ENCODE results near the gene PKN2. TPM values are rescaled to one million over a fixed set of nuclear protein-coding genes. Genes with fewer than 3 reads are reported as not detected.
"Not testable (repeated sequence)": the region's sequence is repeated elsewhere in the genome, so short reads cannot be mapped to it uniquely, and the experiment has no call there.

PKN2 gene
- total RNA-seq, 5 donors from 2014 or later (not counting 1 experiment from before 2014, with no cell fraction given), result 33.1 to 50.6 (median 35.9) TPM

- Histone ChIP-seq H3K4me3 (ENCODE audit: control insufficient read depth in 1 of 2, extremely low read depth in 1 of 2, low read length in 1 of 2) (no peak overlapping the region), H3K36me3 (ENCODE audit: control insufficient read depth in 2 of 2, extremely low read depth in 1 of 2, insufficient read depth in 1 of 2, low read length in 1 of 2) (peaks cover 0 to 22% of the 10 kb centered on the region in 2 donors), H3K27ac (ENCODE audit: low read length) (no peak overlapping the region), H3K27me3 (replicated peaks in 1 of 2; ENCODE audit: control insufficient read depth in 2 of 2, extremely low read depth in 1 of 2, insufficient read depth in 2 of 2, low read length in 1 of 2) (no peaks in the 10 kb centered on the region), H3K9me3 (no peaks in the 10 kb centered on the region), H3K4me1 (ENCODE audit: control insufficient read depth in 1 of 2, extremely low read depth in 1 of 2, insufficient read depth in 2 of 2, low read length in 2 of 2) (no peaks in the 10 kb centered on the region)
- Mint-ChIP-seq H3K4me1 (no peaks in the 10 kb centered on the region), H3K27ac (no peak overlapping the region), H3K4me3 (no peak overlapping the region), H3K36me3 (peaks cover 34% of the 10 kb centered on the region), H3K9me3 (no peaks in the 10 kb centered on the region), H3K27me3 (no peaks in the 10 kb centered on the region)
- ATAC-seq (replicated peaks in 1 of 4) (no peak), DNase-seq (no peak)
- POLR2A ChIA-PET, result interaction anchor here (0.5 kb wide), 2 partner anchors 60 to 1237 kb away, joined by 3 to 14 read pairs; no protein-coding TSS in a partner anchor
- CTCF ChIA-PET, result no interaction called here
Measured at GRCh38 chr1:88812366-88812765, 128.3 kb downstream of the PKN2 start.

- H3K27me3 Mint-ChIP-seq, result no peaks in the 10 kb centered on the region
- H3K27me3 ChIP-seq (replicated peaks in 1 of 2; ENCODE audit: control insufficient read depth in 2 of 2, extremely low read depth in 1 of 2, insufficient read depth in 2 of 2, low read length in 1 of 2), result no peaks in the 10 kb centered on the region
- H3K4me3 Mint-ChIP-seq, result no peak overlapping the region
- CTCF ChIA-PET, result no interaction called here
- no CpG with 5 or more reads among the region's 1 CpG for WGBS (ENCODE audit: insufficient coverage)
- ATAC-seq (replicated peaks in 1 of 4) (no peak), DNase-seq (no peak)
- H3K4me1 ChIP-seq (ENCODE audit: control insufficient read depth in 1 of 2, extremely low read depth in 1 of 2, insufficient read depth in 2 of 2, low read length in 2 of 2), result no peaks in the 10 kb centered on the region
- peaks cover 40% of the 10 kb centered on the region for H3K36me3 Mint-ChIP-seq
- H3K4me3 ChIP-seq (ENCODE audit: control insufficient read depth in 1 of 2, extremely low read depth in 1 of 2, low read length in 1 of 2), result no peak overlapping the region
- H3K9me3 Mint-ChIP-seq, result no peaks in the 10 kb centered on the region
- peaks cover 0 to 22% of the 10 kb centered on the region in 2 donors for H3K36me3 ChIP-seq (ENCODE audit: control insufficient read depth in 2 of 2, extremely low read depth in 1 of 2, insufficient read depth in 1 of 2, low read length in 1 of 2)
- POLR2A ChIA-PET, result no interaction called here
- H3K9me3 ChIP-seq, result no peaks in the 10 kb centered on the region
- no peak overlapping the region for H3K27ac ChIP-seq (ENCODE audit: low read length)
- H3K4me1 Mint-ChIP-seq, result no peaks in the 10 kb centered on the region
- H3K27ac Mint-ChIP-seq, result no peak overlapping the region
Measured at GRCh38 chr1:88813471-88813870, 129.4 kb downstream of the PKN2 start.

GRCh38 chr1:88819642-88820041 is 135.6 kb downstream of the PKN2 start:
- H3K27me3 Mint-ChIP-seq; CTCF ChIA-PET; H3K9me3 ChIP-seq; ATAC-seq (replicated peaks in 1 of 4); H3K27me3 ChIP-seq (replicated peaks in 1 of 2; ENCODE audit: control insufficient read depth in 2 of 2, extremely low read depth in 1 of 2, insufficient read depth in 2 of 2, low read length in 1 of 2); H3K27ac ChIP-seq (ENCODE audit: low read length); H3K9me3 Mint-ChIP-seq; H3K36me3 ChIP-seq (ENCODE audit: control insufficient read depth in 2 of 2, extremely low read depth in 1 of 2, insufficient read depth in 1 of 2, low read length in 1 of 2); H3K4me1 ChIP-seq (ENCODE audit: control insufficient read depth in 1 of 2, extremely low read depth in 1 of 2, insufficient read depth in 2 of 2, low read length in 2 of 2); H3K4me3 Mint-ChIP-seq; POLR2A ChIA-PET; H3K27ac Mint-ChIP-seq; H3K4me3 ChIP-seq (ENCODE audit: control insufficient read depth in 1 of 2, extremely low read depth in 1 of 2, low read length in 1 of 2); DNase-seq; H3K4me1 Mint-ChIP-seq: not testable (repeated sequence)
- no CpG with 5 or more reads among the region's 3 CpGs for WGBS (ENCODE audit: insufficient coverage)
- H3K36me3 Mint-ChIP-seq, result peaks cover 38% of the 10 kb centered on the region

GRCh38 chr1:88825721-88826120 is 141.6 kb downstream of the PKN2 start:
- Mint-ChIP-seq H3K9me3 (no peaks in the 10 kb centered on the region), H3K27me3 (no peaks in the 10 kb centered on the region), H3K36me3 (peaks cover 41% of the 10 kb centered on the region), H3K4me1 (no peaks in the 10 kb centered on the region), H3K4me3 (no peak overlapping the region), H3K27ac (no peak overlapping the region)
- Histone ChIP-seq H3K4me3 (ENCODE audit: control insufficient read depth in 1 of 2, extremely low read depth in 1 of 2, low read length in 1 of 2) (no peak overlapping the region), H3K9me3 (no peaks in the 10 kb centered on the region), H3K4me1 (ENCODE audit: control insufficient read depth in 1 of 2, extremely low read depth in 1 of 2, insufficient read depth in 2 of 2, low read length in 2 of 2) (no peaks in the 10 kb centered on the region), H3K27ac (ENCODE audit: low read length) (no peak overlapping the region), H3K27me3 (replicated peaks in 1 of 2; ENCODE audit: control insufficient read depth in 2 of 2, extremely low read depth in 1 of 2, insufficient read depth in 2 of 2, low read length in 1 of 2) (no peaks in the 10 kb centered on the region), H3K36me3 (ENCODE audit: control insufficient read depth in 2 of 2, extremely low read depth in 1 of 2, insufficient read depth in 1 of 2, low read length in 1 of 2) (peaks cover 0 to 18% of the 10 kb centered on the region in 2 donors)
- ATAC-seq (replicated peaks in 1 of 4) (no peak), DNase-seq (no peak)
- CTCF ChIA-PET, result interaction anchor here in 1 of 2 donors (0.6 kb wide), 1 partner anchor 12 kb away, joined by 4 read pairs; no protein-coding TSS in a partner anchor
- WGBS (ENCODE audit: insufficient coverage), result 94% methylated on average over 2 of the region's 2 CpGs
- POLR2A ChIA-PET, result no interaction called here

GRCh38 chr1:88847643-88848042 is 163.6 kb downstream of the PKN2 start:
- ChIA-PET CTCF (interaction anchor here in 1 of 2 donors (0.9 kb wide), 1 partner anchor 20 kb away, joined by 4 read pairs; no protein-coding TSS in a partner anchor), POLR2A (no interaction called here)
- Histone ChIP-seq H3K4me1 (ENCODE audit: control insufficient read depth in 1 of 2, extremely low read depth in 1 of 2, insufficient read depth in 2 of 2, low read length in 2 of 2) (no peaks in the 10 kb centered on the region), H3K4me3 (ENCODE audit: control insufficient read depth in 1 of 2, extremely low read depth in 1 of 2, low read length in 1 of 2) (no peak overlapping the region), H3K27me3 (replicated peaks in 1 of 2; ENCODE audit: control insufficient read depth in 2 of 2, extremely low read depth in 1 of 2, insufficient read depth in 2 of 2, low read length in 1 of 2) (no peaks in the 10 kb centered on the region), H3K27ac (ENCODE audit: low read length) (no peak overlapping the region), H3K9me3 (no peaks in the 10 kb centered on the region), H3K36me3 (ENCODE audit: control insufficient read depth in 2 of 2, extremely low read depth in 1 of 2, insufficient read depth in 1 of 2, low read length in 1 of 2) (peaks cover 0 to 24% of the 10 kb centered on the region in 2 donors)
- Mint-ChIP-seq H3K4me1 (no peaks in the 10 kb centered on the region), H3K36me3 (peaks cover 17% of the 10 kb centered on the region), H3K9me3 (no peaks in the 10 kb centered on the region), H3K27ac (no peak overlapping the region), H3K4me3 (no peak overlapping the region), H3K27me3 (no peaks in the 10 kb centered on the region)
- DNase-seq (no peak), ATAC-seq (replicated peaks in 1 of 4) (no peak)
- no CpG with 5 or more reads among the region's 1 CpG for WGBS (ENCODE audit: insufficient coverage)

DNA sequence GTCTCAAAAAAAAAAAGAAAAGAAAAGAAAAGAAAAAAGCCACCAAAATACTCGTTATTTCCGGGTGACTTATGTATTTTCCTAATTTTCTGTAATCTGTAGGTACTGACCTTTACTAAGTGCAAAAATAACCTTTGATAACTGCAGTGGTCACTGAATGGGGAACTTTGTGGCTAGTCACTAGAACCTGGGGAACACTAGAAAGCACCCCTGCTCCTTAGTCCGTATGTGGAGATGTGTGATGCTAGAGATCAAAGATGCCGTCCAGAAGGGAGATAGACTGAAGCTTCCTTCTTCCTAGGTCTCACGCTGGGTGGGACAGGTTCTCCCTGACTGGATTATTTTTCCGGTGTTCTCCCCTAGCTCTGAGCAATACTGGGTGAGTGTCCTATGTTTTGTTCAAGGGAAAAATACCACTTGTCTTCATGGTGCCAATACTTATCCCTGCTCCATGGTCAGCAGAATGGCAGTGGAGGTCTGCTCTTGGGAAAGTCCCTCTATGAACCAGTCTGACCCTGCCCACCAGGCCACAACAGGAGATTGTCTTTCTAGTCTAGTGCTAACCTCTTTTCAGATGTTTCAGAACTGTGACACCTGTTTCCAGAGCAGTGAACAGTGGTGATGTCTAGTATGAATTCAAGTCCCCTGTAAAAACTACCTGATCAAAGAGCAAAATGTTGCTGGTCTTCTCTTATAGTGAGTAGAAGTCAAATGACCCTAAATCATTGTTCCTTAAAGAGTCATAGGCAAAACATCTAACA is 167.4 kb downstream of the PKN2 start:
- H3K4me1 Mint-ChIP-seq, result no peaks in the 10 kb centered on the region
- peak overlapping the region in 1 of 2 donors; percentile 44 for H3K27ac Mint-ChIP-seq
- 92% methylated on average over 2 of the region's 6 CpGs for WGBS (ENCODE audit: insufficient coverage)
- ChIA-PET CTCF (interaction anchor here in 1 of 2 donors (0.6 kb wide), 1 partner anchor 1055 kb away, joined by 3 read pairs; no protein-coding TSS in a partner anchor), POLR2A (no interaction called here)
- H3K36me3 Mint-ChIP-seq, result peaks cover 30% of the 10 kb centered on the region
- peaks cover 0 to 48% of the 10 kb centered on the region in 2 donors for H3K36me3 ChIP-seq (ENCODE audit: control insufficient read depth in 2 of 2, extremely low read depth in 1 of 2, insufficient read depth in 1 of 2, low read length in 1 of 2)
- no peaks in the 10 kb centered on the region for H3K27me3 Mint-ChIP-seq
- H3K9me3 ChIP-seq, result no peaks in the 10 kb centered on the region
- H3K27me3 ChIP-seq (replicated peaks in 1 of 2; ENCODE audit: control insufficient read depth in 2 of 2, extremely low read depth in 1 of 2, insufficient read depth in 2 of 2, low read length in 1 of 2), result no peaks in the 10 kb centered on the region
- DNase-seq, result no peak
- ATAC-seq (replicated peaks in 1 of 4), result no peak
- no peak overlapping the region for H3K4me3 Mint-ChIP-seq
- no peaks in the 10 kb centered on the region for H3K9me3 Mint-ChIP-seq
- H3K27ac ChIP-seq (ENCODE audit: low read length), result no peak overlapping the region
- H3K4me3 ChIP-seq (ENCODE audit: control insufficient read depth in 1 of 2, extremely low read depth in 1 of 2, low read length in 1 of 2), result no peak overlapping the region
- H3K4me1 ChIP-seq (ENCODE audit: control insufficient read depth in 1 of 2, extremely low read depth in 1 of 2, insufficient read depth in 2 of 2, low read length in 2 of 2), result no peaks in the 10 kb centered on the region

All from T-cell (primary cell).